Myometrial cell (primary cell): ENCODE results near the gene HAO1. TPM values are rescaled to one million over a fixed set of nuclear protein-coding genes. Genes with fewer than 3 reads are reported as not detected.

Experiments used
- total RNA-seq: library from RNA; depleted of rRNA; stranded (reverse); fragments of >200 nt; gene quantifications from 2 replicates; pipeline ENCODE4 v1.2.3, GENCODE V29; 2015

Gene HAO1
- not detected in 2 replicates for total RNA-seq

GRCh38 chr20:7940341-7940740 lies at the start of gene HAO1:
Gene HAO1 (minus strand): TSS chr20:7940458. CDS start chr20:7940422, 36 bp downstream.

Other genes with a start within 250 kb of the HAO1 start
- 42.7 and 46.8 TPM in 2 replicates for gene TMX4, start 79.3 kb upstream of the HAO1 start, total RNA-seq
- 5.8 and 6.9 TPM in 2 replicates for gene PLCB1, start 191.8 kb upstream of the HAO1 start, total RNA-seq